Fibroblast of villous mesenchyme (primary cell): Measurements from ENCODE around the gene WDR4. TPM values are rescaled to one million over a fixed set of nuclear protein-coding genes. Genes with fewer than 3 reads are reported as not detected.

ENCODE experiments used
- DNase-seq: peaks from one replicate; pipeline ENCODE4 v3.0.0-alpha.2; 2010; ENCODE audit warnings: low read depth
- H3K4me3 ChIP-seq: 2 replicates; pipeline ENCODE4 v1.5.1; 2011; ENCODE audit warnings: low read depth, mild to moderate bottlenecking, low read length
- total RNA-seq: library from RNA; depleted of rRNA; stranded (reverse); fragments of >200 nt; gene quantifications from 2 replicates; pipeline ENCODE4 v1.2.3, GENCODE V29; 2012
- TF ChIP-seq, protein P1 (sequence below): IDR thresholded peaks from 2 replicates; pipeline ENCODE4 v1.5.1; 2012; ENCODE audit warnings: low read depth, mild to moderate bottlenecking, low read length; ENCODE audit not compliant: insufficient read depth

WDR4 gene
- total RNA-seq, 1 donor, result 14.2 TPM

GRCh38 chr21:42862774-42863503 lies 16.4 kb downstream of the WDR4 start:
- no peak overlapping the region for H3K4me3 ChIP-seq
- DNase-seq, result no peak
- TF ChIP-seq, protein P1, sequence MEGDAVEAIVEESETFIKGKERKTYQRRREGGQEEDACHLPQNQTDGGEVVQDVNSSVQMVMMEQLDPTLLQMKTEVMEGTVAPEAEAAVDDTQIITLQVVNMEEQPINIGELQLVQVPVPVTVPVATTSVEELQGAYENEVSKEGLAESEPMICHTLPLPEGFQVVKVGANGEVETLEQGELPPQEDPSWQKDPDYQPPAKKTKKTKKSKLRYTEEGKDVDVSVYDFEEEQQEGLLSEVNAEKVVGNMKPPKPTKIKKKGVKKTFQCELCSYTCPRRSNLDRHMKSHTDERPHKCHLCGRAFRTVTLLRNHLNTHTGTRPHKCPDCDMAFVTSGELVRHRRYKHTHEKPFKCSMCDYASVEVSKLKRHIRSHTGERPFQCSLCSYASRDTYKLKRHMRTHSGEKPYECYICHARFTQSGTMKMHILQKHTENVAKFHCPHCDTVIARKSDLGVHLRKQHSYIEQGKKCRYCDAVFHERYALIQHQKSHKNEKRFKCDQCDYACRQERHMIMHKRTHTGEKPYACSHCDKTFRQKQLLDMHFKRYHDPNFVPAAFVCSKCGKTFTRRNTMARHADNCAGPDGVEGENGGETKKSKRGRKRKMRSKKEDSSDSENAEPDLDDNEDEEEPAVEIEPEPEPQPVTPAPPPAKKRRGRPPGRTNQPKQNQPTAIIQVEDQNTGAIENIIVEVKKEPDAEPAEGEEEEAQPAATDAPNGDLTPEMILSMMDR, result no peak

GRCh38 chr21:42861848-42862400 lies 17.4 kb downstream of the WDR4 start:
- H3K4me3 ChIP-seq, result no peak overlapping the region
- TF ChIP-seq, protein P1, result no peak
- DNase-seq, result no peak

DNA sequence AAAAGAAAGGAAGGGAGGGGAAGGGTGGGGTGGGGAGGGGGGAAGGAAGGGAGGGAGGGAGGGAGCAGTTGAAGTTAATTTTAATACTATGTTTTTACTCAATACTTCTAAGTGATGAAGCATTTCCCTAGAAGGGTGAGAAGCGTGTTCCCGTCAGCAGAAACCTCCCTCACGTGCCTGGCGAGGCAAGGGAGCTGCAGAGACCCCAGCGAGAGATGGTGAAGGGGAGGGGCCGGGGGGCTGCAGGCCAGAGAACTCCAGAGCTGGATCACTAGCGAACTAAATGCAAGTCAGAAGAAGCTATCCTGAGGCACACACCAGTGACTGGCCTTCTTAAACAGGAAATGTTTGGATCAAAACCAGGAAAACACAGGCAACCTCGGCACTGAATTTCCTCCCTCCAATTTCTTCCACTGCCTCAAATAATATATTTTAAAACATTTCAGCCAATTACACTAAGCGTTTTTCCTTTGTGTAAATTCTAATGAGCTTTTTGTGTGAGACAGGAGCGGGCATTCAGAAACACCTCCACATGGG lies 18.0 kb downstream of the WDR4 start:
- no peak overlapping the region for H3K4me3 ChIP-seq
- no peak for DNase-seq
- TF ChIP-seq, protein P1, result no peak

DNA sequence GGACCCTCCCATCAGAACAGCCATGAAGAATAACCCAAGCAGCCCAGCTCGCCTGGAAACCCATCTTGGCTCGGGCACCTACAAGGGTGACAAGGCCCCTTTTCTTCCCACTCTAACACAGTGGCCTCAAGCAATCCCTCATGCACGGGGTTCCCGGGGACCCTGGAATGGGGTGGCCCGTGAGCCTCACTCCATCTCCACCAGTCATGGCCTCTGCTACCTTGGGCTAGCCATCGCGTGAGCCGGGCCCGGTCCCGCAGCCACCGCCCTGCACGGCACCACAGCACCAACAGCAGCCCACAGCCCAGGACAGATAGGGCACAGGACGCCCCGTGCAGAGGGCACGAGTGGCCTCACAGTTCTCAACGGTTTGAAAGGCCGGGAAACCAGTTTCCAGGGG lies 19.0 kb downstream of the WDR4 start:
- H3K4me3 ChIP-seq, result no peak overlapping the region
- TF ChIP-seq, protein P1, result no peak
- DNase-seq, result no peak

DNA sequence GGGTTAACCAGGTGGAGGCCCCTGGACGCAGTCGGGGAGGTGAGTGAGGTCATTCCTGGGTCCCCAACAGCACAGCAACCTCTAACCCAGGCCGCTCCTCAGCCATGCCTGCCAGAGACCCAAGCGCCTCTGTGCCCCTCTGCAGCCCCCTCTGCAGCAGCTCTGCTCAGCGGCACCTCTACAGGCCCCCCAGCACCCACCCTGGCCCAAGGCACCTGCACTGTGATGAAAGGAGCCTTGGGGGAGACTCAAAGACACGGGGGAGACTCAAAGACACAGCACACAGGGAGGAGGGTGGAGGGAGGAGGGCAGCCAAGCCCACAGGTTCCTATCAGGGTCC lies 19.5 kb downstream of the WDR4 start:
- H3K4me3 ChIP-seq, result no peak overlapping the region
- TF ChIP-seq, protein P1, result no peak
- no peak for DNase-seq

DNA sequence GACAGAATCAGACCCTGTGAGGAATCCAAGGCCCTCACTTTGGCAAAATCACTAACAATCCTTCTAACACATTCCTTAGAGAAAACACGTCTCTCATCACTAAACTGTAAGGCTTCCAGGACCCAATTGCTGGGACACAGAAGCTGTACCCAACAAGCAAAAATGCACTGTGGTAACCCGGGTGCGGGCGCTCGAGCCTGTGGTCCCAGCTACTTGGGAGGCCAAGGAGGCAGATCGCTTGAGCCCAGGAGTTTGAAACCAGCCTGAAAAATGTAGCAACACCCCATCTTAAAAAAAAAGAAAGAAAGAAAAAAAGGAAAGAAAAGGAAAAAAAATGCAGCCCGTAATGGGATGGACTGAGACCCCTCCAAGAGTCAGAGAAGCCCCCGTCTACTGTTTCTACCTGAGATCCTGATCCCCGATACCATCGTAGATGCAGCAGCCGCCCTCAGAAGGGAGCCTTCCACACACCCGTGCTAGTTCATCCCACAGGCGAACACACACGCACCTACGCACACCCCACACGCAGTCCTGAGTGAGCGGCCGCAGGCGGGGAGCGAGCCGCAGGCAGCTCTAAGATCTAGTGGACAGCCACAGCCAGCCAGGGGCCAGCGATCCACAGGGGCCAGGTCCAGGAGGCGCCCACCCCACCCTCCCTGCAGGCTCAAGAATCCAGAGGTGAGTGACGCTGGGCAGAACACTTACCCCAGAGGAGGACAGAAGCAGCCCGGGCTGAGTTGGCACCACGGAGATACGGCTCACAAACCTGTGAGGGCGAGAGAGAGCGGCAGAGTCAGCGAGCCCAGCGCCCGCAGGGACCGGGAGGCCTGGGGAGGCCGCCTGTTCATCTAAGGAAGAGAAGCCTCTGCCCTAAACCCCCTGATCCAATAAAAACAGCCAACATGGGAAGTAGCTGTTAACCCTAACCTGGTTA lies 20.1 kb downstream of the WDR4 start:
- no peak overlapping the region for H3K4me3 ChIP-seq
- TF ChIP-seq, protein P1, result no peak
- DNase-seq, result no peak
